NCI-H82 treated with DMSO at 0.1 percent for 48 hours (cell line): ENCODE results near the gene SSR2.

Experiments
- DNase-seq: peaks from one replicate; lab custom pipeline; 2025; ENCODE audit not compliant: unreplicated experiment; lab: John Stamatoyannopoulos, UW

The SSR2 gene

DNA sequence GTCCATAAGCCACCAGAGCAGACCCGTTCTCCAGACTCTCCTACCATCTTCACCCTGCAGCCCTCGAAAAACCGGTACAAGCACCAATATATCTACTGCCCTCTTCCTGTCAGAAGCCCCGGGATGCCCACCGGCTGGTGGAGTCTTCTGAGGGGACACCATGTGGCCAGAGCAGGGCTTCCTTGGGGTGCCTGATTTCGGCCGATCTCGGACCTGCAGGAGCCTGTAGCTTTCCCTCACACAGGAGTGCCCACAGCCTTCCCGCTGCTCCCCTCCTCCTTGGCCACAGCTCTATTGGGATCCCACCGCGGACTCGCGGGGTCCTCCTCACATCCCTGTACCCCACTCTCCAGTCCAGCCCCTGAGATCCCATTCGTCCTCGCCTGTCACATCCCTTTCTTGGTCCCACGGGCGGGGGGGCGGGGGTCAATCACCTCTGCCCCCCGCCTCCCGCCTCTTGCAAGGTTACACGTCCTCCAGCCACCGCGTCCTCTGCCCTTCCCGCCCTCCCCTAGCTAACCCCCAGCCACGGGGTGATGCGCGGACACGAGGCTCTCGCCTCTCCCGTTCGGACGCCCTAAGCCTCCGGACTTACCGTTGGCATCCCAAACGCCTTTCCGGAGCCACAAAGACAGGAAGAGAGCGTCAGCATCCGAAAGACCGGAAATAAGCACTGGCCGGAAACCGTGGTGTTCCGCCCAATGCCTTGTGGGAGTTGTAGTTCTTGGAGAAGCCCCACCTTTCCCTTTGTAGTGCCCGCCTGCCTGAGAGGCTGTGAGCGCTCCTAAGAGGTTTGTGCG, at the start of gene SSR2:
Gene SSR2 (minus strand): TSS at position 659 of the 800 bp plus-strand sequence. CDS start 784 bp downstream, outside the sequence.
- DNase-seq = peak; percentile 93

DNA sequence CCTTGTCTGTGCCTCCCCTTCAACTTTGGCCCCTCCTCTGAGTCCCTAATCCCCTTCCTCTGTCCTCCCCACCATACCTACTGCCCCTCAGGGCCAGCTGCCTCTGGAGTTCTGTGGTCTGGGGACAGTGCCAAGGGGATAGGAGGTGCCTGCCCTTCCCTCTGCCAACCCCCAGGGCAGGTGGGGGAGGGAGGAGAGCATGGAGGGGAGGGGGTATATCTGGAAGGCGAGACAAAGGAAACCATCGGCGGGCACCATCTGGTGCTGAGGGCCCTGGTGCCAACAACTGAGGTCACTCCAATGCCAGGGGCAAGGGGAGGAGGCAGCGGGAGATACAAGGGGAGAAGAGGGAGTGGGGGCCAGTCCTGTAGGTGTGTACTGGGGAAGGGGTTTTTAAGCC, 49.8 kb upstream of the SSR2 start:
- DNase-seq = no peak

DNA sequence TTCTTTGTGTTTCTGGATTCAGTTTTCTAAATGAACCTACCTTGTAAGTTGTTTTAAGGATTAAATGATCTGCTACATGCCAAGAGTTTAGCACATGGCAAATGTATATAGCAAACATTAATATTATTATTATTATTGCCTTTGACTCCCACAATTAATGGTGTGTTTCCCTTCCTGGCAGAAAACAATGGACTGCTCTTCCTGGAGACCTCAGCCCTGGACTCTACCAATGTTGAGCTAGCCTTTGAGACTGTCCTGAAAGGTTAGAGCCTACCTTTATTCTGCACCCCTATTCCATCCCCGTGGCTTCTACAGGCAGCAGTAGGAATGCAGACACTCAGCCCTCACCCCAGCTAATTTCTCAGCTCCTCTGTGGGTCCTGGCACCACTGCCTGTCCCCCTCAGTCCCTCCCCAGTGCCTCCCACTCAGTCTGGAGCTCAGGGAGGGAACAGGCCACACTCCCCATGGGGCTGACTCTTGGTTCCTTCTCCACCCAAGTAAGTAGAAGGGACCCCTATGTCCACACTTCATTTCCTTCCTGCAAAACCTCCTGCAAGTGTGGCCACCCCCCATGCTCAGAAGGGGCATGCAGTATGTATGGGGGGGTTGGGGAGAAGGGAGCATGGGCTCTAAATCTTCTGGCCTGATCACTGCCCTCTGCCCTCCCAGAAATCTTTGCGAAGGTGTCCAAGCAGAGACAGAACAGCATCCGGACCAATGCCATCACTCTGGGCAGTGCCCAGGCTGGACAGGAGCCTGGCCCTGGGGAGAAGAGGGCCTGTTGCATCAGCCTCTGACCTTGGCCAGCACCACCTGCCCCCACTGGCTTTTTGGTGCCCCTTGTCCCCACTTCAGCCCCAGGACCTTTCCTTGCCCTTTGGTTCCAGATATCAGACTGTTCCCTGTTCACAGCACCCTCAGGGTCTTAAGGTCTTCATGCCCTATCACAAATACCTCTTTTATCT, 49.0 kb upstream of the SSR2 start:
- no peak for DNase-seq

DNA sequence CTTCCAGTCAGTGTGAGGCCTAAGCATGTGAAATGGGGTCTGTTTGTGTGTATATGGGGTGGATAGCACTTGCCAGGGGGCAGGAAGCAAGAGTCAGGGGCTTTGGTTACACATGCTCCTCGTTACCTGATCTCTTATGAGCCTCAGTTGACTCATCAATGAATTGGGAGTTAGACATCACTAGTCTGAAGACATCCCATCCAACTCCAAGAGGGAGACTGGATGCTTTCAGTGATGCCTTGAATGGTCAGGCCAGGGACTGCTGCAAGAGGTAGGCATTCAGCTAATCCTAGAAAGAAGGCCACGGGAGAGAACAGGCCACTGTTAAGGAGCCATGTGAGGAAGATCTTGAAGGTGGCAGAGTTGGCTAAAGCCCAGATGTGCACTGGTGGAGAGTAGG, 46.5 kb upstream of the SSR2 start:
- DNase-seq = no peak

DNA sequence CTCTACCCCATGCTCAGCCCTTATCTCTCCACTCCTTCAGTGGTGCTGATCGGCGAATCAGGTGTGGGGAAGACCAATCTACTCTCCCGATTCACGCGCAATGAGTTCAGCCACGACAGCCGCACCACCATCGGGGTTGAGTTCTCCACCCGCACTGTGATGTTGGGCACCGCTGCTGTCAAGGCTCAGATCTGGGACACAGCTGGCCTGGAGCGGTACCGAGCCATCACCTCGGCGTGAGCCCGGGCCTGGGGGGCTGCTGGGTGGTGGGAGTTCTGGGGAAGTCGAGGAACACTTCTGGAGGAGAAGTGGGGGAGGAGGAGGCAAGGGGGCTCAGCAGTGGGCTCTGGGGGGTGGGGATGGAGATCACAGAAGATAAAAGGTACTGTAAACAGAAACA, 45.1 kb upstream of the SSR2 start:
- DNase-seq = no peak

DNA sequence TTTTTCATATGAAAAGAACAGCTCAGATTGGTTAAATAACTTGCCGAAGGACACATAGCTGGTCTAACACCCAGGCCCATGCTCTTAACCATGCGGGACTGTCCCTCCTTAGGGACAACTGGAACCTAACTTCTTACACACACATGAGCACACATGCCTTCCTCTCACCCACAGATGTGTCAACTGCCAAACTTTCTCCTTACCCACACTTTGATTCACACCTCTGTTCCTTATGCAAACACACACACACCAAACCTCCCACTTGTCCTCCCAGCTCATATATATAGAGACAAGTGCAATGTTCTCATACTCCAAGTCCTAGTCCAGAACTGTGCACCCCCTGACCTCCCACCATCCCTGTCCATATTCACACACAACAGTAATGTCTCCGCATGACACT, 44.5 kb upstream of the SSR2 start:
- DNase-seq = no peak

DNA sequence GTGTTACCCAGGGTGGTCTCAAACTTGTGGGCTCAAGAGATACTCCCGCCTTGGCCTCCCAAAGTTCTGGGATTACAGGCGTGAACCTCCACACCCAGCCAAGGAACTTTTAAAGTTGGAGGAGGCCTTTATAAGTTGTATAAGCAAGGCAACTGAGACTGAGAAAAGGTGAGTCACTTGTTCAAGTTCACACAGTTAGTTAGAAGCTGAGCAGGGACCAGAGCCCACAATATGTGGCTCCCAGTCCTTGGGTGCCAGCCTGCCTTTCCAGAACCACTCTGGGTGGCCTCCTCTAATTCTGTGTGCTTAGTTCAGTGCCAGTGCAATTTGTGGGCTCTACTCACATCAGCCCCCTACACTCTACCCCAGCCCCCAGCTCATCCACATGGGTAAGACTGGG, 43.9 kb upstream of the SSR2 start:
- no peak for DNase-seq

DNA sequence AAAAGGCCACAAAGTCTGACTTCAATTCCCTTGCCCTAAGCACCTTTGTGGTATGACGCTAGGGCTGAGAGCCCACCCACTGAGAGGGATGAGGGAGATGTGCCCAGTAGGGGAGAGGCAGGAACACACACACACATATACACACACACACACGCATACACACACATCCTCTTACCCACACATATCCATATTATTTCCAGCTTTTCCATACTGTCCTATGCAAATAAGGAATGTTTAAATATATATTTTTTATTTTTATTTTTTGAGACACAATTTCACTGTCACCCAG, 43.2 kb upstream of the SSR2 start:
- DNase-seq = no peak

DNA sequence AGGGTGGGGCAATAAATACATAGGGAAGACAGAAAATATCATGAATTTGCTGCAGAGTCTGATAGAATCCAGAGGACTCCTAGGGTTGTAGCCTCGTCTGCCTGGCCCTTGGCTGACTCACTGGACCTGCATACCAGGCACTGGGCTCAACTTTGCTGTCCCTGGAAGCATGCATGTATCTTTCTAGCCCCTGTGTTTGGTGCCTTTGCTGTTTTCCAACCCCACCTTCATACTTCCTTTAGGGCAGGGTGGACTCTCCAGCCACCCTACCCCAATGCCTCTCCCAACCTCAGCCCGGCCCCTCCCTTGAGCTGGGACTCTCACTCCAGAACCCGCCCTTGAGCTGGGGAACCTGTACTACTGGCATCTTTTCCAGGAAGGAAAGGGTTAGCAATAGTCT, 41.4 kb upstream of the SSR2 start:
- DNase-seq = no peak

DNA sequence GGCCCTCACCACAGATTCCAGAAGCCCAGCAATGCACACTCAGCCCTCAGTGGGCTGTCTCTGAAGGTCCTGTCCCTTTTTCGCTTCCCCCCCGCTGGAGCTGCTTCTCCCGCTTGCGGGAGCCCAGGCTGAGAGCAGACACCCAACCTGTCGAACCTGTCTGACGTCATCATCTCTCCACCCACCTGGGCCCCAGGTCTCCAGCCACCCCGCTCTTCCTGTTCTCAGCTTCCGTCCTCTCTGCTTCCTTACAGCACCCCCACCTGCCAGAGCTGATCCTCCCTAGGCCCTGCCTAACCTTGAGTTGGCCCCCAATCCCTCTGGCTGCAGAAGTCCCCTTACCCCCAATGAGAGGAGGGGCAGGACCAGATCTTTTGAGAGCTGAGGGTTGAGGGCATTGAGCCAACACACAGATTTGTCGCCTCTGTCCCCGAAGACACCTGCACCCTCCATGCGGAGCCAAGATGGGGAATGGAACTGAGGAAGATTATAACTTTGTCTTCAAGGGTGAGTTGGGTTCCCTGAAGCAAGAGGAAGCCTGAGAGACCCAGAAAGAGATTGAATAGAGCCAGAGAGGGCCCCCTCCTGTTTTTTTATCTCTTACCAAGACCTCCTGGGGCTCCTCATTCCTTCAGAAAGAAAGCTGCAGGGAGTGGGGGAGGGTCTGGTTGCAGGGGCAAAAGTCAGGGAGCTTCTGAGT, 40.3 kb upstream of the SSR2 start, which contains the start of gene RAB25:
Gene RAB25 (plus strand): TSS at position 224 of the 700 bp plus-strand sequence. CDS start 241 bp downstream, at position 465.
- DNase-seq = no peak

DNA sequence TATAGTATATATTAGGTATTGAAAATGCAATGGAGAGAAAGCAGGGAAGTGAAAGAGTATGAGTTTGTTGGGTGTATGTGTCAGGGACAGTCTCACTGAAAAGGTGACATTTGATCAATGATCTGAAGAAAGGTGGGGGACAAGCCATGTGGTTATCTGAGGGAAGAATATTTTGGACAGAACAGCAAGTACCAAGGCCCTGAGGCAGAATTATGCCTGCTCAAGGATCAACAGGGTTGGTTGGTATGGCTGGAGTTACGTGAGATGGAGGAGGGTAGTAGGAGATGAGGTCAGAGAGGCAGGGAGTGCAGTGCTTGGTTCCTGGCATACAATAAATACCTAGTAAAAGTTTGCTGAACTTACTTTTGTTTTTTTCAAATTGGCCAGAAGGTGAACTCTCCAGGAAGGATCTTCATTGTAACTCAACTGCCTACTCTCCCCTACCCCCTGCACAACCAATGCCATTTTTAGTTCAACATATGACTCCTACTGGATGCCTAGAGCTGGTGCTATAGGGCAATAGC, 35.6 kb upstream of the SSR2 start:
- no peak for DNase-seq

DNA sequence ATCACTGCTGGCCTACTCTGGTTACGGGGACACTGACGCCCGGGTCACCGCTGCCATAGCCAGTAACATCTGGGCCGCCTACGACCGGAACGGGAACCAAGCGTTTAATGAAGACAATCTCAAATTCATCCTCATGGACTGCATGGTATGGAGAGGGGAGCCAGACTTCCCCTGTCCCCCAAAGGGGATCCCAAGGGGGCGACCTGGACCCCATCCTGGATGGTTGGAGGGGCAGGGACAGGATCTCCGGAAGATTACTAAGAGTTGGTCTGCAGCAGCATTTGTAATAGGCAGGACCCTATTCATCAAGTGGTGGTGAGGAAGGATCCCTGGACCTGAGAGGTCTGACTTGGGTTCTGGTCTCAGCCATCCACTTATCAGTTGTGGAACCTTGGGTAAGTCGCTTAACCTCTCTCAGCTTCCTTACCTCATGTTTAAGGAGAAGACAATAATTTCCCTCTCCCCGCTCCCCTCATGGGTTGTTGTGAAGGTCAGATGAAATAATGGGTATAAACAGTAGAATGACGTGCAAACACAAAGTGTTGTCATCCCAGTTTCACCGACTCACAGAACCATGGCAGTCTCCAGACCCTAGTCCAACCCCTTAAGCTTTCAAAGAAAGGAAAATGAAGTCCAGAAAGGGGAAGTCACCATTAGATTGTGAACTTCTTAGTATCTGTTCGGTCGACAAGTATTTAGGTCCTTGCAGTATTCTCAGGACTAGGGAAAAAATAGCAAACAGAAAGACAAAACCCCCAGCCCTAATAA, 34.7 kb upstream of the SSR2 start:
- no peak for DNase-seq

DNA sequence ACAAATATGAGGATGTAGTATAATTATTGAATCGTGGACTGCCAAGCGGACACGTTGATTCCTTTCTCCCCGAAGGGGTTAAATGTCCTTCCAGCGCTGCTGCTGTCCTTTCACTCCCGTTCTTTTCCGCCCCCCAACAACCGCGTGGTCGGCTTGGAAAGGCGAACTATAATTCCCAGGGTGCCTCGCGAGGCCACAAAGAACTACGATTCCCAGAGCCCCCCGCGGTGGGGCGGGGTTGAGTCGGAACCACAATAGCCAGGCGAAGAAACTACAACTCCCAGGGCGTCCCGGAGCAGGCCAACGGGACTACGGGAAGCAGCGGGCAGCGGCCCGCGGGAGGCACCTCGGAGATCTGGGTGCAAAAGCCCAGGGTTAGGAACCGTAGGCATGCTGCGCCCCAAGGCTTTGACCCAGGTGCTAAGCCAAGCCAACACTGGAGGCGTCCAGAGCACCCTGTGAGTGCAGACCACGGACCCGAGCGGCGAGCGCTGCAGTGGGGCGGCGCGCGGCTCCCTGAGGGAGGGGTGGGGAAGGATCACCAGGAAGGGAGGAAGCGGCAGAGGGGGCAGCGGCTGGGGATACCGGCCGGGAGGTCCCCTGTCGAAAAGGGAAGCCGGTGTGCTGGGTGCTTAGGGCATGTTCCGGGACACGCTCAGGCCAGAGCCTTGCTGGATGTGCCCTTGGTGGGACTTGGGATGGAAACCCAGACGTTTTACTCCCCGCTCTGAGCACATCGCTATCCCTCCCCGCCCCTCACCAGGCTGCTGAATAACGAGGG, 33.9 kb upstream of the SSR2 start, which contains the start of gene LAMTOR2:
Gene LAMTOR2 (plus strand): TSS at position 283 of the 781 bp plus-strand sequence. CDS start 108 bp downstream, at position 391.
- DNase-seq = peak; percentile 99

DNA sequence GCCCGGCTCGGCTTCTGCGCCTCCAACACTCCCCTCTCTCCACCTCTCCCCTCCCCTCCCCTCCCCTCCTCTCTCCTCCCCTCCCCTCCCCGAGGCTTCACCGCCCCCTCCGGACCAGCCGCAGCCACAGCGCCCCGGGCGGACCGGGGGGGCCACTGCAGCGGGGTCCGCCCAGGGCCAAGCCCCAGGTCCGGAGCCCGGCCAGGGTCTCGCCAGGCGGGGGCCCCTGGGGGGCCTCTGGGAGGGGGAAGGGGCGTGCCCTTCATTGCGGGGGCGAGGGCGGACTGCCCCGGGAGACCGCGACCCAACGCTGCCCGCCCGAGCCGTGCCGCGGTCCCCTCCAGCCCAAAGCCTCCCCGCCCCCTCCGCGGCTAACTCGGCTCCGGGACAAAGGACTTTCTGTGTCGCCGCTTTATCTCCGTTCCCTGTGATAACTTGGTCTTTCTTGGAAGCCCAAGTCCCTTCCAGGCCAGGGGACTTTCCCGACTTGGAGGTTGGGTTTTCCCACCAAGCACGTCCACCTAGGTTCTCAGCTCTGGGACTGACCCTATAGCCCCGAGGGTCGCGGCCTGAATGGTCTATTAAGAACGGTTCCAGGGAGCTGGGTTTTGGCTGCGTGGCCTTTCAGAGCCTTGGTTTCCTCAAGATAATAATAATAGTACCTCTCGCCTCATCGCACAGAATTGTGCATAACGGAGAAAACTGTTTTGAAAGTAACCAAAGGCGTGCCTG, 33.2 kb upstream of the SSR2 start, which contains the start of gene UBQLN4:
Gene UBQLN4 (minus strand): TSS at position 31 of the 732 bp plus-strand sequence. CDS start 97 bp downstream, outside the sequence.
- peak; percentile 70 for DNase-seq

DNA sequence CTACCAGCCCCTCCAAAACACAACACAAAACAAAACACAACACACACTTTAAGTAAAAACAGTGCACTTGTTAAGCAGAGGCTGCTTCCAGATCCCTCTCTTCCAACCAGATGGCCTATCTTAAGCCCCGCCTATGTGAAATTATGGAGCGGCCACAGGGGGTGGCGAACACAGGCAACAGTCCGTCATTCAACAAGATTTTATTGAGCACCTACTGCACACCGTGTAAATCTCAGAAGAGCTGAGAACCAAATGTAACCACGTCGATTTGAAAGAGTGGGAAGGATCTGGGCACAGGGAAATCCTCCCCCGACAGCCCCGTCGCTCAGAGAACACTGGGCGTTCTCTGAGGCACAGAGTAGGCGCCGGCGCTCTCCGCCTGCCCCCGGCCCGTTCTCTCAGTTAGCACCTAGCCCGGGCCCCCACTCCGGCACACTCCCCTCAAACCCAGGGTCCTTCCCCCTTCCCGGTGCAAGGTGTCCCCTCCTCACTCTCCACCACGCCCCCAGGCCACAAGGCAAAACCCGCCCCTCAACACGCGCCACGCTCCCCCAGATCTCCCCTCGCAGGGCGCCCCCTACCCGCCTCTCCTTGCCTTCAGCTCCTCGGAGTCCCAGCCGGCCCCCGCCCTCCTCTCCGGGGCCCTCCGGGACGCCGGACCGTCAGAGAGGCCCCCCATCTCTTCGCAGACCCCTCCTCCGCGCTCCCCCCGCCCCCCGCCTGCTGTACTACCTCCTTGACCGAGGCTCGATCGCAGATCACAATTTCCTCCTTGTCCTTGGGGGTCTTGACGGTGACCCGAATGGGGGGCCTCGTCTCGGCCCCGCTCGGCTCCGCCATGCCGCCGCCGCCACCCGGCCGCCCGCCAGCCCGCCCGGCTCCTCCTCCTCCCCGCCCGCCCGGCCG, 32.4 kb upstream of the SSR2 start:
- DNase-seq = peak; percentile 63

DNA sequence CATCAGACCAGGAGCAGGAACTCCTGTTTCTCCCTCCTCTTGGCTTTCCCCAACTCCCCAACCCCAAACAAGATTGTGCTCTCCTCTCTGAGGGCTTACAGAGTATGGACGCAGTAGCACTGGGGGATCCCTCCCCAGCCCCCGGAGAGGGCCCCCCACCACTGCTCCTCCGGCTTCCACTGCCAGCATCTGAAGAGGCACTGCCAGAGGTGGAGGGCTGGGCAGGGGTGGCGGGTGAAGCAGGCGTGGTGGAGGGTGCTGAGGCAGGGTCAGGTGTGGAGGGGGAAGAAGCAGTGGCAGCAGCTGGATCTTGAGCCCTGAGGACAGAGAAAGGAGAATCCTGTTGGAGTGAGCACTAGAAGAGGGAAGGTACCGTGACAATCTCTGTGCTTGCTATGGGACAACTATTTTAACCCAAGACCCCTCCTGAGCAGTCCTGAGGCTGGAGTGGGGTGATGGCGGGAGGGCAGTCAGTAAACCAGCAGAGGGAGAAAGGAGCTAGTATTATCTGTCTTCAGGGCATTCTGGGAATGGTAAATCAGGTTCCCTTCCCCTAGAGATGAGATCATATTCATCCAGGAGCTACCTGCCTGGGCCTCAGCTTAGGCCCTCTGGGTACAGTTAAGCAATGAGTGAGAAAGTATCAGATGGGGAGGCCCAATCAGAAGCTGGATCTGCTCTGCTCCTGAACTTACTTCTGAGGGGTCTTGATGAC, 30.4 kb upstream of the SSR2 start:
- DNase-seq = no peak

DNA sequence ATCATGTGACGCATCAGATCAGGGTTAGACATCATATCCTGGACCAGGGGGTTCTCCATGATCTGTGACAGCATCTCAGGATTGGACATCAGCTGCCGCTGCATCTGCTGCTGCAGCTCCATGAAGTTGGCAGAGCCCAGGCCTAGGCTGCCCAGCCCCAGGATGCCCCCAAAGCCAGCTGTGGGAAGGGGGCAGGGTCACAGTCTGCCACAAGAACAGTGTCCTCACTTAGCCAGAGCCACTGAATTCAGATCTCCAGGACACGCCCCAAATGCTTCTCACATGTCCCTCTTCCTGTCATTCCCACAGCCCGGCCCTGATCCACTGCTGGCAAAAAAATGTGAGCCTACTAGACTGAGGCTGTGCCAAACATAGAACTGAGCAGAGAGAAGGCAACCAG, 29.6 kb upstream of the SSR2 start:
- DNase-seq = no peak
